ENCODE measurements around the gene LPP.

Gene LPP

GRCh38 chr3:188339410-188340295, 185.7 kb downstream of the LPP start:
- no peak for DNase-seq

- DNase-seq: no peak
Measured at GRCh38 chr3:188341501-188341900, 187.5 kb downstream of the LPP start.

DNA sequence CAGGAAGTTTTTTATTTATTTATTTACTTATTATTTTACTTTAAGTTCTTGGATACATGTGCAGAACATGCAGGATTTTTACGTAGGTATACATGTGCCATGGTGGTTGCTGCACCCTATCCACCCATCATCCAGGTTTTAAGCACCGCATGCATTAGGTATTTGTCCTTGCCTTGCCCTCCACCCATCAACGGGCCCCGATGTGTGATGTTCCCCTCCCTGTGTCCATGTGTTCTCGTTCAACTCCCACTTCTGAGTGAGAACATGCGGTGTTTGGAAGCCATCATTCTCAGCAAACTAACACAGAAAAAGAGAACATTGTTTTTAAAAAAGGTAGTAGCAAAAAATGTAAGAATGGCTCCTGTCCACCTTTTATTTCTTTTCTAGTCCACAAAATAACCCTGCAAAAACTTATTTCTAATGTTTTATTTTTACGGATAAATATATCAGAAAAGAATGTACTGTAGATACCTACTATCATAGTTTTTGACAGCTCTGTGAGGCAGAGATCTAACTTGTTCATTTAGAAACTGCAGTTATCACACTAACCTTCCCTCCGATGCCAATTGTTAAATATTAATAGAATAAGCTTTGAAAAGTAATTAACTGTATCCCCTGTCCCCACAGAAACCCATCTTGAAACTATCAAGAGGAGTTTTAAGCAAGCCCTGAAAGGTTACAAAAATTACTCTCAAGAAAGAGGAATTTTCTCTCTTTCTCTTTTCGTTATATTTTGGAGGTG, 189.2 kb downstream of the LPP start:
- no peak for DNase-seq

- DNase-seq: no peak
Measured at GRCh38 chr3:188343894-188344293, 189.9 kb downstream of the LPP start.

GRCh38 chr3:188345223-188345622, 191.3 kb downstream of the LPP start:
- DNase-seq: peak; percentile 53

DNA sequence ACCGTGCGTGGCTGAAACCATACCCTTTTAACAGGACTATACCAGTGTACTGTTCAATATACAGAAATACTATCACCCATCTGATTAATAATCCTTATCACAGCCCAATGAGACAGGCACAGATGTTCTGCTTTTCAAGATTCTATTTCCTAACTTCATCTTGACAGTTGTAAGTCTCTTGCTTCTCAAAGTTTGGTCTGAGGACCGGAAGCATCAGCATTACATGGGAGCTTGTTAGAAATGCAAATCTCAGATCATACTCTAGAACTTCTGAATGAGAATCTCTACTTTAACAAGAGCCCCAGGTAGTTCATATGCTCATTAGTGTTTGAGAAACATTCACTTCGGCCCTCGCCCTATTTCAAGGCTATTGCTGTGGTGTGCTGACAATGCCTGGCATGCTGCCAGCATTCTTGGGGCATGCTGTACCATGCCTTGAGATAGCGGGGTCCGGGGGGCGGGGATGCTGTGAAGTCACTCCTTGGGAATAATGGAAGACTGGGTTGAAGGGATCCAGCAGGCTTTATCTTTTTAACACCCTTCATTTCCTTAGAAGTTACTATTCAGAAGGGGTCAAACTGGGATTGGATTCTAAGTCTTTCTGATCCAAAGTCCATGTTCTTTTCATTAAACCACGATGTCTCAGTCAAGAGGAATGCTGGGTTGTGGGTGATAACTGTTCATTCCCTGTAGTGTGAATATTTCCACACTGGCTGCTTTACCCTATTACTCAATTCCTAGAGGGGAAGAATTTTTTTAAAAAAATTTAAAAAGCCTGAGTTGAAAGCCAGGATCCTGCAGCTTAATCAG, 194.7 kb downstream of the LPP start:
- peak; percentile 96 for DNase-seq

DNA sequence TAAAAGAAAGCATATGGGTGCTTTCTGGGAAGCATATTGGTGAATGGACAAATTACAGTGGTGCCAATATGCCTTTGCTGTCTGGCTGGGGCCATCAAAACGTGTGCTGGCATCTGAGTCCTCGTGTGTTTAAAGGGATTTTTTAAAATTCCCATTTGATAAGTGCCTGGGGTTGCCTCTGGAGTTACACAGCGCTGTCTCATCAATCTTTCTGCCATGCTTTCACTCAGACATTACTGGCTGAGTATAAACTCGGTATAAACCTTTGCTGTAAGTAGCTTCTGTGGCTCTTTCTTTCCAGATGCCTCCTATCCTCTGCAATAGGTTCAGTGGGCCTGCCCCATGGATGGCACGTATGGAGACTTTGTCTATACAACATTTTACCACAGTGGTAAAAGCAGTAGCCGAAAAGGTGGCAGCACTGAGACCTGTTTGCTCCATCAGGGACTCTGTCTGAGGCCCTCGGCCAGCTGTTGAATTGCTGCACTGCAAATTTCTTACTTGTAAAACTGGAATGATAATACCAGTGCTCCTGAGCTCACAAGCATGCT, 195.5 kb downstream of the LPP start:
- peak; percentile 36 for DNase-seq

DNA sequence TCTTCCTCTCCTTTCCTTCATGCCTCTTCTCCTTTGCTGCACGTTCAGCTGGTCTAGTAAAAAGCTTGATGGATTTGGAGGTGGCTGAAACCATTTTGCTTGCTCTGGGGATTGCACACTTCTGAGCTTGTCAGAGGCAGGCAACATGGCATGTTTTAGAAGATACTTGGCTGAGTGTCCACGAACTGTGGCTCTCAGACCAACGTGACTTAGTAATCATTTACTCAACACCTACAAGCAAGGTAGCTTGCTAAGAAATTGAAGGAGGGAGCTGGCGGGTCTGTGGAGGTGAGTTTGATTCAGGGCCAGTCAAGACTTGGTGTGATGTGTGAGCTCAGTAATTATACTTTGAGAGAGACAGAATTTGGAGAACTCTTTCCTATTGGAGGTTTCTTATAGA, 196.0 kb downstream of the LPP start:
- no peak for DNase-seq

- no peak for DNase-seq
Measured at GRCh38 chr3:188350961-188351360, 197.0 kb downstream of the LPP start.

DNA sequence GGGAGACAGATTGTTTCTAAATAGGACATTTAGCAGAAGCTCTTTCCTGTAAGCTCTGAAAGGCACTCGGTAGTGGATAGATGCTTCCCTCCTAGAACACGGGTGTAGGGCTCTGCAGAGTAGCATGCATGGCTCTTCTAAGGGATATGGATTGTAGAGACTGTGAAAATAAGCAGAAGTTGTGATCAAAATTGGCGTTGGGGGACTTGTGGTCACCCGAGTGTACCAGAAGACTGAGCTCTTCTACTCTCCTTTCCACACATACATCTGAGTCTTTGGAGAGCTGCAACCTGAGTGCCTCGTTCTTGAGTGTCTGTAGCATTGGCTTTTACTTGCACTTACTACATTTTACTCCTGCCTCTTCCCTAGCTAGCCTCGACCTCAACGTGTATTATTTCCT, 197.7 kb downstream of the LPP start:
- no peak for DNase-seq

- DNase-seq: no peak
Measured at GRCh38 chr3:188352196-188352927, 198.4 kb downstream of the LPP start.

GRCh38 chr3:188353426-188353825, 199.5 kb downstream of the LPP start:
- no peak for DNase-seq

DNA sequence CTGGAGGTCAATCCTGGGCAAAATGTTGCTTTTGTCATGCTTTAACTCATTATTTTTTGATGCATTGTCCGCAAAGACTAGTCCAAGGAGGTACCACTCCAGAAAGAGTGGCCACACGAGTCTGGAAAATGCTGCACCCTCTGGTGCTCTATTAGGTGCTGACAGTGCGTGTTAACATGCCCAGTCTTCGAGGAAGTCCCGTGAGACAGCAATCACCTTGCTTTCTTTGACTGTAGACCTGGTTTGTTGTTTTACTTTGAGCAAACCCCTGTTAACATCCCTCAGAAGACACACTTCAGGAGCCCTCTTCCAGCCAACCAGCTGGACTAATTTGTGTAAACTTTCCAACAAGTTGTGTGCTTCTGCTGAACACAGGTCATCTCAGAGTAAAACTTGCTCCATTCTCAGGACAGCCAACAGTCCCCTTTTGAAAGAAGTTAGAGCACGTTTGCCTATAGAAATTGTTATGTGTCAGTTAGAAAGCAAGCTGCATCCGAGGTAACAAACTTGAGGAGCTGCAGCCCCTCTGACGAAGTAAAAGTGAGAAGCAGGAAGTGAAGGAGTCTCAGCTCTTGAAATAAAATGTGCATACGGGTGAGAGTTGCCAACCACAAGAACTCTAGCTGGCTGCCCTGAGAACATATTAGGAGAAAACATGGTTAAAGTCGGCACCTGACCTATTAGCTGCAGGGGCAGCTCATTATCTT, 205.0 kb downstream of the LPP start:
- no peak for DNase-seq

DNA sequence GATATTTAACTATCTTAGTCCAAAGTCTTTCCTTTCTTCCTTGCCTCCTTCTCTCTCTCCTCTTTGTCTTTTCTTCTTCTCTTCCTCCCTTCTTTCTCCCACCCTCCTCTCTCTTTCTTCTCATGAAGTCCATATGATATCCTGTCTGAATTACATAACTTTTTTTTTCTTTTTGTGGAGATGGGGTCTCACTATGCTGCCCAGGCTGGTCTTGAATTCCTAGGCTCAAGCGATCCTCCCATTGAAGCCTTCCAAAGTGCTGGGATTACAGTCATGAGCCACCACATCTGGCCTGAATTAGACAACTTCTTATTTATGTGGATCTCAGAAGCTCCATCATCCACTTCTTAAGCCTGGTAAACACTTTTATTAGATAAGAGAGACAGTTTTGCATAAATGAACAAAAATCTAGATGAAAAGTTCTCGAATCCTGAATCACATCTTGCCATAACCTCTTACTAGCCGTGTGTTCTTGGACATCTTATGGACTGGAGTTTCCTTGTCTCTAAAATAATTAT, 206.5 kb downstream of the LPP start:
- DNase-seq: peak; percentile 53

DNA sequence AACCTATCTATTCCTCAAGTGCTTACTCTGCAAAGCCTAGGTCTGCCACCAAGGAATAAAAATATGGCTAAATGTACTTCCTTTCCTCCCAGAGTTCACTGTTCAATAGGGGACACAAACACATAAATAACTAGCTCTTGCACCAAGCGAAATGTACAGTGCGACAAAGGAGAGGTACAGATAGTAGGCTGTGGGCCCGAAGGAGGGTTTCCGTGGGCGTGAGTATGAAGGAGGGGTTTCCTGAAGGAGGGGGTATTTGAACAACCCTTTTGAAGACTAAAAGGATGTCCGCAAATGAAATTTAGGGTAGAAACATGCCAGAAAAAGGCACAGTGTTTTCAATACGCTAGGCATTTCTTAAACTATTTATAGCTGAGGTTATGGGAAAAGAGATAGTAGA, 207.9 kb downstream of the LPP start:
- no peak for DNase-seq

DNA sequence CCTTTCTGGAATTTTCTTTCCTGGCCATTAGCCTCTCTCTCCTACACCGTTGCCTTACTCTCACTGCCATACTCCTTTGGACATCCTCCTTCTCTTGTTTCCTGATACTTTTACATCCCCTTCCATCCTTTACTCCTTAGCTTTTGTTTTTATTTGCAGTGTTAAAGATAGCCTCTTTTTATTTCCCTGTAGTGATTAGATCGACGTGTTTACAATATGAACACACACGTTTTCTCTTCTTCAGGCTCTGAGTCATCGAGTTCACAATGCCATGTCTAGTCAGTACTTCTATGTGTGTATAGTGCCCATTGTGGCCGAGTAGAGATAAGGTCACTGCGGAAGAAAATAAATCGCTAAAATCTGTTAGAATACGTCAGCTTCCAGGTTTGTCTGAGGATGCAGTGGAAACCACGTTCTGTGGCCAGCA, 208.5 kb downstream of the LPP start:
- peak; percentile 72 for DNase-seq

DNA sequence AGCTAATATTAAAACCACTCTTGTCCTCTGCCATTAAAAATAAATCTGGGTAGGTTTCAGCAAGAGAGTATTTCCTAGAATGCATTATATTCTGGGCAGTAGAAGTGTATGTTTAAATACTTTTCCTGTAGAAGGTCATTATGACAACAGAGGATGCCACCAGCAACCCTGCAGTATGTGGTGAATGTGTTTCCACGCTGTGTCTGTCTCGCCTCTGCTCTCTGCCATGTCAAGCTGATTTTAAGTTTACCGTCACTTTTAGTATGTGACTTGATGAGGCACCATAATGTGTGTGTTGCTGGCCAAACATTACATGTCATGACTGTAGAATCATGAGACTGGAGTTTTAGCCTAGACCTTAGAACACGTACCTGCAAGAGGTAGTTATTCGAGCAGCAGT, 211.2 kb downstream of the LPP start:
- DNase-seq: no peak

DNA sequence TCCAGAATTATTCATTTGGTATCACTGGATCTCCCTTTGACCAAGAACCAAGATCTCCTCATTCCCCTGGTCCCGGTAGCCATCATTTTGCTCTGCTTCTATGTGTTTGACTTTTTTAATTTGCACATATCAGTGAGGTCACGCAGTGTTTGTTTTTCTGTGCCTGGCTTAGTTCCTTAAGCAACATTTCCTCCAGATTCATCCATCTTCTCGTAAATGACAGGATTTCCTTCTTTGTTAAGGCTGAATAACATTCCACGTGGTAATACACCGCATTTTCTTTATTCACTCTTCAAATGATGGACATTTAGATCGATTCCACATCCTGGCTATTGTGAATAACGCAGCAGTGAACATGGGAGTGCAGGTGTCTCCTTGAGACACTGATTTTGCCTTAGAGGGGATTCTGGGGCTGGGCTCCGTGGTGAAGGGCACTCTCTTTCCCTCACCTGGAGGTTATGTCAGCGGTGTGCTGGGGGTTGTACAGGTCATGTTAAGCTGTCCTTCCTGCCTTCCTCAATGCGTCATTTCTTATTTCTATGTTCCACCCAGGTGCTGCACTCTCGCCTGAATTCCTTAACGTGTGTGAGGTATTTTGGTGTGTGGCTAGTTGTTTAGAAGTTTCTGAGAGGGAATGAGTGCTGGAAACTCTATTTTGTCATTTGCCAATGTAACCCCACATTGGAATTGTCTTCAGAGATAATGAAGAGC, 212.2 kb downstream of the LPP start:
- peak; percentile 12 for DNase-seq

DNA sequence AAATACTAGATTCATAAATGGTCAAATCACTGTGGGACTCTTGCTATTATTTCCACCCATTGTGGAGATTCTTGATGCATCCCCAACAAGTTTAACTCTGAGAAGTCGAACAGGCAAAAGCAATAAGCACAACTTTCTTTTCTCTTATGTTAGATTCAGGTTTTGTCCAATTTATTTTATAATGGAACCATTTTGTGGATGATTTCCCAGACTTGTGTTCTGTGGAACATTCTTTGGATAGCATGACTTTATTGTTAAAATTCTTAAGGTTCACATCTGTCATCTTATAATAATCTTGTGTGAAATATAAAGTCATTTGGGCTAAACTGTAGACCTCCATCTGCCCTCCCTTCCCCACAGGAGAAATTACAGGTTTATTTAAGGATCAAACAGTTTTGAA, 213.7 kb downstream of the LPP start:
- peak; percentile 18 for DNase-seq

DNA sequence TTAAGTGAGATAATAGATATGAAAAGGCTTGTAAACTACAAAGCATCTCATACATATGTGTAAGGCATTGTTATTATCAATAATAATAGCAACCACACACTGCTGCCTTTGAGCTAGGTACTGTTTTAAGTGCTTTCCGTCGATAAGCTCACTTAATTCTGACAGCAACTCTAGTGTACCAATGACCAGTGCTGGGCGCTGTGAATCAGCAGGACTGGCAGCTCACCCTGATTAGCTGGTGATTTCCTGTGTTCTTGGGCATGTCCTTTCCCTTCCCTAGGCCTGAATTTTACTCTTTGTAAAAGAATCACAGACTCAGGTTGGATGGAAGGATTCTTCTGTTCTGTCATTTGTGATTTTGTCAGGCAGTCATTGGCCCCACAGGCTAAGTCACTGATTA, 215.6 kb downstream of the LPP start:
- no peak for DNase-seq
